GM19099 (cell line): ENCODE data around the gene USP12.

ENCODE experiments used
- POLR2A ChIP-seq: IDR thresholded peaks from 3 replicates; pipeline ENCODE4 v1.6.1; 2011; ENCODE audit warnings: low read depth; ENCODE audit not compliant: insufficient read length; ENCODE audit errors: extremely low read depth

The USP12 gene

GRCh38 chr13:27079421-27079958, 92.1 kb downstream of the USP12 start:
- no peak for TF ChIP-seq POLR2A

DNA sequence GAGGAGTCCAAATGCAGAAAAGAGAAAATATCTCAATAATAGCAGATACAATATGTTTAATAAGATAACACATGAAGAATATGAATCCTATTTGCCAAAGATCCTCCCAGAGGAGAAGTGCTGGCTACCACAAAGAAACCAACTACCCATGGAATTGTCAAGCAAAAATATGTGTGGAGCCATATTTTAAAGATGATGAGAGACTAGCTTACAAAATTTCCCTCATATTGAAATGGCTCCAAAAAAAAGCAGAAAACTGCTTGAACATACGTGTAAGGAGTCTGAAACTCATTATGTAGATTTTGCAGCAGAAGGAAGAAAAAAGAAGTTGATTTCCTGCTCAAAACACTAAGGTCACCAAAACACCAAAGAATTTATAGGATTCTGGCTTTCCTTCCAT, 94.2 kb downstream of the USP12 start:
- TF ChIP-seq POLR2A: no peak

GRCh38 chr13:27076421-27076820, 95.2 kb downstream of the USP12 start:
- TF ChIP-seq POLR2A: no peak

DNA sequence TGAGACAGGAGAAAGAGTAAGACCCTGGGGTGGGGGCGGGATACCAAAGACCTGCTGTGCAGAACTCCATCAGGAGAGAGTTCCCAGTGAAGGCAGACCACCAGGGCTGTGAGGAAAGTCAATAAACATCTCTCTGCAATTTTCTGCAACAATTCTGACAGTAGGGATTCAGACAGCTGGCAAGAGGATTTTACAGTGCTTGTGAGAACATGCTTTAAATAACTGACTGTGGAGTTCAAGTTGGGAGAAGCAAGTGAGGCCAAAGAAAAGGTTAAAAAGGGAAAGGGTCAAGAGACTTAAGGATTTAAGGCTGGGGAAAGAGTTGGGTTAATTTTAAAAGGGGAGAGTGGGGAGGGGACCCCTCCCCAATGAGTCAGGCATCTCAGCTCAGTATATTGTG, 98.4 kb downstream of the USP12 start:
- TF ChIP-seq POLR2A: no peak

DNA sequence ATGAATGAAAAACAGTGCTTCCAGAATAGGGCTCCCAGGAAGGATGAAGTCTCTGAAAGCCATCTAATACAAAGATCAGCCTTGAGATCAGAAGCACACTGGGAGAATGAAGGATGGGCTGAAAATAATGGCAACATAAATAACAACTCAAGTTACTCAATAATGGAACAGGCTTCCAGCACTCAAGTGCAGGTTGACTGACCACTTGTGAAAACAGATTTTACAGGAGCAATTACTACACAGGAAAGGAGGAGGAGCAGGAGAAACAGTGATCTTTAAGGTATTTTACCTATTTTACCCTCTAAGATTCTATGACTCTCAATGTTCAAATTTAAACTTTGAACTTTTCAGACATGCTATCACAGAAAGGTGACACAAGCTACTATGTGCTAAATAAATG, 106.0 kb downstream of the USP12 start:
- no peak for TF ChIP-seq POLR2A

DNA sequence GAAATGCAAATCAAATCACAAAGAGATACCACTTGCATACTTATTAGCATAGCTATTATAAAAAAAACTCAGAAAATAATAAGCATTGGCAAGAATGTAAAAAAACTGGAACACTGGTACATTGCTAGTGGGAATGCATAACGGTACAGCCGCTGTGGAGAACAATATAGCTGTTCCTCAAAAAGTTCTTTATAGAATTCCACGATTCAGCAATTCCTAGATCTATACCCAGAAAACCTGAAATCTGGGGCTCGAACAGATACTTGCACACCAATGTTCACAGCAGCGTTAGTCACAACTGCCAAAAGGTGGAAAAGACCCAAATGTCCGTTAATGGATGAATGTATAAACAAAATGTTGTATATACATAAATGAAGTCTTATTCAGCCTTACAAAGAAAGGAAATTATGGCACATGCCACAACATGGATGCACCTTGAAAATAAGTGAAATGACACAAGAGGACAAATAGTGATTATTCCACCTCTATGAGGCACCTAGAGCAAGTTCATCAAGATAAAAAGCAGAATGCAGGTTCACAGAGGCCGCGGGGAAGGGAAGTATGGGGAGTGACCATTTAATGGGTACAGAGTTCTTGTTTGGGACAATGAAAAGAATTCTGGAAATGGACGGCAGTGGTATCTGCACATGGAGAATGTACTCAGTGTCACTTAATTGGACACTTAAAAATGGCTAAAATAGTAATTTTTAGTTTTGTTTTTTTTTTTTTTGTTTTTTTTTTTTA, 107.2 kb downstream of the USP12 start:
- TF ChIP-seq POLR2A: no peak

- no peak for TF ChIP-seq POLR2A
These were observed 113.8 kb downstream of the USP12 start for GRCh38 chr13:27057817-27058216.

GRCh38 chr13:27055526-27055925, 116.1 kb downstream of the USP12 start:
- no peak for TF ChIP-seq POLR2A

DNA sequence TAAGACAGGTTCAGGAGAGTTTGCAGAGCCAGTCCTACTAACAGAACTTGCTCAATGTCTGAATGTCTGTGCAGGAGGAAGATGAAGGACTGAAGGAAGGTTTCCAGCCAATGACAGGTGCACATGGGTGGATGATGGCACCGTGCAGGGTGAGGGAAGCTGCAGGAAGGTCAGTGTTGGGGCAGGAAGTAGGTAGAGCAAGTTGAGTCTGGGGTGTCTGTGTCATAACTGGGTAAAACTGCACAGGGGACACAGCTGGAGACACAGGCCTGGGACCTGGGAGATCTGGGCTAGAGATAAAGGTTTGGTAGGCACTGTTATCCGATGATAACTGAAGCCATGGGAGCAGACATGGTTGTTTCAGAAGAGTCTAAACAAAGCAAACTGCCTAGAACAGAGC, 116.9 kb downstream of the USP12 start:
- no peak for TF ChIP-seq POLR2A

GRCh38 chr13:27053902-27054595, 117.6 kb downstream of the USP12 start:
- no peak for TF ChIP-seq POLR2A

DNA sequence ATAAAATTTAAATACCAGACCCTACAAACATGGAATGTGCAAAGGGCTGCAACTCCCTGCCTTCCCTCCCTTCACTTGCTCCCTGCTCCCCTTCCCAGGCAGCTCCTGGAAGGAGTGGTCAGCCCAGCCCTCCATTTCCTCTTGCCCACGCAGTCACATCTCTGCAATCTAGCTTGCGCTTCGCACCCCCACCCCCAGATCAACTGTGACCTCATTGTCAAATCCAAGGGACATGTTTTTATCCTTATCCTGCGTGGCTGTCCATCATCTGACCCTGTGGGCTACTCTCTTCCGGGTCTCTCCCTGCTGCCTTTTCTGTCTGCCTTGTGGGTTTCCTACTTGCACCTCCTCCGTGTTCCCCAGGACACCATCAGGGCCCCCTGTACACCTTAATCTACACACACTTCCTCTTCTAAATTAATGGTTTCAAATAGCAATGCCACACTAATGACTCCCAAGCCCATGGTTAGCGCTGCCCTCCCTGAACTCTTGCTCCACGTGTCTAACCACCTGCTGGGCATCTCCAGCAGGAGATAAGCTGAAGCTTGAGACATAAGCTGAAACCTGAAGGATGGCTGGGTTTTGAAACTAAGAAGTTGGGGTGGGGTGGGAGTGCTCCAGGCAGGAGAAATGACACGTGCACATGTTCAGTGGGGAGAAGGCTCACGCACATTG, 118.3 kb downstream of the USP12 start:
- TF ChIP-seq POLR2A: no peak

- TF ChIP-seq POLR2A: no peak
These were observed 118.9 kb downstream of the USP12 start for GRCh38 chr13:27052551-27053208.

DNA sequence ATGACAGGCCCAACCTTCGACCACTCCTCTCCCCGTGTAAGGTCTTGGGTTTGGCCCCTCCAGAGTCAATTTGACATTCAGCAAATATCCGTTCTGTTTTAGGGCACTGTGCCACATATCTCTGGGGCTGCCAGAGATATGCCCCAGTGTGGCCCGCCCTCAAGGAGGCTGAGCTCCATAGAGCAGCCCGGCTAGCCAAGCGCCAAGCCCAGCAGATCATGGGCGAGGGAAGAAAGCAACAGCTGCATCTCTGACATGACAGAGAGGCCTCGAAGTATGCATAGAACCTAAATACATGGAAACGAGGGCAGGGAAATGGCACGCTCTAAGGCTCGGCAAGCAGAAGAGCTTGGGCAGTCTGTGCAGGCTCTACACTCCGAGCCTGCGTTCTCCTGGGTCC, 124.5 kb downstream of the USP12 start:
- TF ChIP-seq POLR2A: no peak

DNA sequence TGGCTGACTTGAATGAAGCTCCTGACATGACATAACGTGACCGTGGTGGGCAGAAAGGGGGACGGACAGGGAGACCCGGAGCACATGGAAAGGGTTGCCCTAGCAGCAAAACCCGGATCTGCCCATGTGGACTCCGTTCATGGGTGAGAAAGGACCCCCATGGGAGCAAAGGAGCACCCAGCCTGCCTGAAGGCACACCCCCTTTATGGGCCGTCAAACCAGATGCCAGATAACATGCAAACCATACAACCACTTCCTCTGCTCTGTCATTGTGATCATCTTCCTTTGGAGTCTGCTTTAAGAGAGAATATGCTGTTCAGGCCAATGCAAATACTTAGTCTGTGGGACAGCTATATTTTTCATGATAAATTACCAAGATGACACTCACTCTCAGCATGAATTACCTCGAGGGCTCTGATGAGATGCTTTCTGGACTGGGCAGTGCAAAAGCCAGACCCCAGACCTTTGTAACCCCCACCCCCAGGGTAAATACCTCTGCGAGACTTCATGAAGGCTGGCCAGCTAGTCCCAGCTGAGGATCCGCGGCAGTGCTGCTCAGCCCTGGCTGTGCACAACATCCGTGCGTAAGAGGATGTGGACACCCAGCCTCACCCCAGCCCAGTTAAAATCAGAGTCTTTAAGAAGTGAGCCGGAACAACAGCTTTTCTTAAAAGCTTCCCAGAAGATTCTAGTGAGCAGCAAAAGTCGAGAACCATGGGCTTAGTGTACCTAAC, 126.6 kb downstream of the USP12 start:
- TF ChIP-seq POLR2A: no peak

DNA sequence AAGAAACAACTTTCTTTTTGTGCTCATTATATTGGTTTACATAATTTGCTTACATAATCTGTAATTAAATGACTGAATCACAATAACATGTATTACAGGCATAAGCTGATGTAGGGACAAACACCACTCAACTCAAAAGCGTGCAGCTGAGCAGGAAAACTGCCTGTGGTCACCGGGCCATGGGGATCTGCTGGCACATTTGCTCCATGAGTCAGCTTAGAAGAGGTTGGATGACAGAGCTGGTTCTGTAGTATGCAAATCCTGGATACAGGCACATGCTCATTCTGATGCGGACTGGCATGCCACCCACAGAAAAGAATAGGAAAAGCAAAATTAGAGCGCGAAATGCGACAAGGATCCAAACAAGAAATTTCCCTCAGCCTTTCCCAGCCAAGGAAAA, 128.6 kb downstream of the USP12 start:
- no peak for TF ChIP-seq POLR2A

- no peak for TF ChIP-seq POLR2A
These were observed 130.3 kb downstream of the USP12 start for GRCh38 chr13:27041341-27041740.

- no peak for TF ChIP-seq POLR2A
These were observed 130.8 kb downstream of the USP12 start for GRCh38 chr13:27040826-27041108.
